A673 (cell line): ENCODE results near the gene CARMIL1.

ENCODE experiments used
- EZH2 ChIP-seq: fragments of 200-600 bp; sonication (generic); IDR thresholded peaks from 2 replicates; pipeline ENCODE4 v1.6.1; 2017; ENCODE audit warnings: borderline replicate concordance, low read depth, mild to moderate bottlenecking, mixed read lengths, antibody characterized with exemption, low read length; ENCODE audit not compliant: poor library complexity, severe bottlenecking
- TF ChIP-seq, protein P1 (sequence below): fragments of 300-800, 200-600 bp; sonication (generic); conservative IDR thresholded peaks from 2 replicates; pipeline ENCODE4 v1.5.1; 2017; ENCODE audit warnings: low read depth, mild to moderate bottlenecking, antibody characterized with exemption, low read length, moderate library complexity, mixed read lengths

DNA sequence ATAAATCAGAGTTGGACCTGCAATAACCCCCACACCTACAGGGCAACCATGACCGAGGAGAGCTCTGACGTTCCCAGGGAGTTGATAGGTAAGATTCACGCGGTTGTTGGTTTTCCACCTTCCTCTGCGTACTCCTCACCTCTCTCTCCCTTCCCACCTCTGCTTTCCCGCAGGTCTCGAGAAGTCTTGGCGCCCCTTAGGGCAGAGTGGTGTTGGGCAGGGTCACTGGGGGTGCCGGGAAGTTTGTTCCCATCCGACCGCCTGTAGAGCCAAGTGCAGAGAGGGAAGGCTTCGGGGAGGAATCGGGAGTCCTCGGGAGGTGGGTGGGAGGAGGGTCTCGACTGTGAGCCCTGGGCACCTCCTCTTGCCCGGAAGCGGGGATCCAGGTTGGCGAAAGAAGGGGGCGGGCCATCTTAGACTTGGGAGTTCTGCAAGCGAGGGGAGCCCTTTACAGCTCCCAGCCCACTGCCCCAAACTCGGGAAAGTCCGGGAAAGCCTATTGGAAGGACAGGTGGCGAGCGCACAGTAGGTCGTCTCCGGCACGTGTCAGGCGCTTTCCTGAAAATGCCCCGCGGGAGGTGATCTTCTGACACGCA is 672 bp downstream of the CARMIL1 start:
- TF ChIP-seq, protein P1, sequence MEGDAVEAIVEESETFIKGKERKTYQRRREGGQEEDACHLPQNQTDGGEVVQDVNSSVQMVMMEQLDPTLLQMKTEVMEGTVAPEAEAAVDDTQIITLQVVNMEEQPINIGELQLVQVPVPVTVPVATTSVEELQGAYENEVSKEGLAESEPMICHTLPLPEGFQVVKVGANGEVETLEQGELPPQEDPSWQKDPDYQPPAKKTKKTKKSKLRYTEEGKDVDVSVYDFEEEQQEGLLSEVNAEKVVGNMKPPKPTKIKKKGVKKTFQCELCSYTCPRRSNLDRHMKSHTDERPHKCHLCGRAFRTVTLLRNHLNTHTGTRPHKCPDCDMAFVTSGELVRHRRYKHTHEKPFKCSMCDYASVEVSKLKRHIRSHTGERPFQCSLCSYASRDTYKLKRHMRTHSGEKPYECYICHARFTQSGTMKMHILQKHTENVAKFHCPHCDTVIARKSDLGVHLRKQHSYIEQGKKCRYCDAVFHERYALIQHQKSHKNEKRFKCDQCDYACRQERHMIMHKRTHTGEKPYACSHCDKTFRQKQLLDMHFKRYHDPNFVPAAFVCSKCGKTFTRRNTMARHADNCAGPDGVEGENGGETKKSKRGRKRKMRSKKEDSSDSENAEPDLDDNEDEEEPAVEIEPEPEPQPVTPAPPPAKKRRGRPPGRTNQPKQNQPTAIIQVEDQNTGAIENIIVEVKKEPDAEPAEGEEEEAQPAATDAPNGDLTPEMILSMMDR = no peak
- TF ChIP-seq EZH2 = no peak
